Nephron (organoid): Measurements from ENCODE around the gene KCNN3.

ENCODE experiments used
- H3K27ac Mint-ChIP-seq, 3 experiments: 2 replicates each; pipeline ENCODE4 v1.8.0; 2020; ENCODE audit warnings: mixed read lengths in 3 of 3, mild to moderate bottlenecking in 2 of 3, moderate library complexity in 1 of 3
- H3K27me3 Mint-ChIP-seq: 2 replicates; pipeline ENCODE4 v1.8.0; 2021; ENCODE audit warnings: low read depth, mild to moderate bottlenecking, moderate library complexity, mixed read lengths
- H3K36me3 Mint-ChIP-seq: 2 replicates; pipeline ENCODE4 v1.8.0; 2020; ENCODE audit warnings: low read depth, mixed read lengths
- H3K4me1 Mint-ChIP-seq: 2 replicates; pipeline ENCODE4 v1.8.0; 2020; ENCODE audit warnings: mixed read lengths
- H3K4me3 Mint-ChIP-seq, 3 experiments: 2 replicates each; pipeline ENCODE4 v1.8.0; 2020; ENCODE audit warnings: mild to moderate bottlenecking in 3 of 3, mixed read lengths in 3 of 3, moderate library complexity in 2 of 3
- H3K9me3 Mint-ChIP-seq: 2 replicates; pipeline ENCODE4 v1.8.0; 2020; ENCODE audit warnings: mixed read lengths
- TF ChIP-seq, protein P1 (sequence below), 3 experiments: fragments of 200-600 bp; sonication (generic); IDR thresholded peaks; one replicate each; pipeline ENCODE4 v1.5.0; 2021; ENCODE audit warnings: antibody characterized with exemption in 3 of 3; ENCODE audit not compliant: unreplicated experiment in 3 of 3

The KCNN3 gene

DNA sequence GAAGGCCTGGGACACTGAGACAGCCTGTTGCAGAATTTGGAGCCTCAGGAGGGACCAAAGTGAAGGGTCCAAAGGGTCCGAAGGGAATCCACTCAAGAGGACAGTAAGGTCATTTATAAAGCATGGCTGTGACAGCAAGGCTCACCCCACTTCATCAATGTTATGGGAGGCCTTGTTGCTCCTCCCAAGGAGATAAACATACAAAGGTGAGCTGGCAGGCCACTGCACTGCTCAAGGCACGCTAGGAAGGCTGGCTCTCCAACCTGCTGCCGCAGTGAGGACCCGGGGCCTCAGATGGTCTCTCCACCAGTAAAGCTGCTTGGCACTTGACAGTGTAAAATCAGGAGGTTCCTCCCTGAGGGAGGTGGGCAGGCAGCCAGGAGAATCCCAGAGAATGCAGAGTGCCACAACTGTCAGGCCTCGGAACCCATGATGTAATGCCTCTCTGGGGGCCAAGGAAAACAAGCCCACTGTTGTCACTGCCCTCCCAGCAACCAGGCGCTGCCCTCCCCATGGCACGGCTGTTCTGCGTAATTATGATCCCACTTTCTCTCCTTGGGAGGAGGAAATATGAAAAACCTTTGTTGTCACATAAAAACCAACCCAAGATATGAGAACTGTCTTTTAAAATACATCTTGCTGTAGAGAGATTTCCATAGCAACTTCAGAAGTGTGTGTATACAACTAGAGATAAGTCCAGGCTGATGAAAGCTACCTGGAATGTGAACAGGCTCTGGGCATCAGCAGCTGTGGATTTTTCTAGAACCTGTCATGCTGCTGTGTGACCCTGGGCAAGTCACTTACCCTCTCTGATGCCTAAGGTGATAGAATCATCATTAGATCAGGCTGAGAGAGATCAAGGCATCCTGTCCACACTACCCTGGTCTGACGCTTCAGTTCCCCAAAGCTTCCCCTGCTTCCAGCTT, 102.5 kb downstream of the KCNN3 start:
- H3K4me1 Mint-ChIP-seq = peaks cover 19% of the 10 kb centered on the region
- H3K27ac Mint-ChIP-seq = peak overlapping the region; percentile 50 to 93 (median 65)
- no peaks in the 10 kb centered on the region for H3K9me3 Mint-ChIP-seq
- no peak overlapping the region for H3K4me3 Mint-ChIP-seq
- TF ChIP-seq, protein P1, sequence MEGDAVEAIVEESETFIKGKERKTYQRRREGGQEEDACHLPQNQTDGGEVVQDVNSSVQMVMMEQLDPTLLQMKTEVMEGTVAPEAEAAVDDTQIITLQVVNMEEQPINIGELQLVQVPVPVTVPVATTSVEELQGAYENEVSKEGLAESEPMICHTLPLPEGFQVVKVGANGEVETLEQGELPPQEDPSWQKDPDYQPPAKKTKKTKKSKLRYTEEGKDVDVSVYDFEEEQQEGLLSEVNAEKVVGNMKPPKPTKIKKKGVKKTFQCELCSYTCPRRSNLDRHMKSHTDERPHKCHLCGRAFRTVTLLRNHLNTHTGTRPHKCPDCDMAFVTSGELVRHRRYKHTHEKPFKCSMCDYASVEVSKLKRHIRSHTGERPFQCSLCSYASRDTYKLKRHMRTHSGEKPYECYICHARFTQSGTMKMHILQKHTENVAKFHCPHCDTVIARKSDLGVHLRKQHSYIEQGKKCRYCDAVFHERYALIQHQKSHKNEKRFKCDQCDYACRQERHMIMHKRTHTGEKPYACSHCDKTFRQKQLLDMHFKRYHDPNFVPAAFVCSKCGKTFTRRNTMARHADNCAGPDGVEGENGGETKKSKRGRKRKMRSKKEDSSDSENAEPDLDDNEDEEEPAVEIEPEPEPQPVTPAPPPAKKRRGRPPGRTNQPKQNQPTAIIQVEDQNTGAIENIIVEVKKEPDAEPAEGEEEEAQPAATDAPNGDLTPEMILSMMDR (IDR thresholded peaks at IDR 0.05; ENCODE audit: unreplicated experiment in 3 of 3) = no peak
- H3K27me3 Mint-ChIP-seq = peaks cover 24% of the 10 kb centered on the region
- H3K36me3 Mint-ChIP-seq = no peaks in the 10 kb centered on the region

DNA sequence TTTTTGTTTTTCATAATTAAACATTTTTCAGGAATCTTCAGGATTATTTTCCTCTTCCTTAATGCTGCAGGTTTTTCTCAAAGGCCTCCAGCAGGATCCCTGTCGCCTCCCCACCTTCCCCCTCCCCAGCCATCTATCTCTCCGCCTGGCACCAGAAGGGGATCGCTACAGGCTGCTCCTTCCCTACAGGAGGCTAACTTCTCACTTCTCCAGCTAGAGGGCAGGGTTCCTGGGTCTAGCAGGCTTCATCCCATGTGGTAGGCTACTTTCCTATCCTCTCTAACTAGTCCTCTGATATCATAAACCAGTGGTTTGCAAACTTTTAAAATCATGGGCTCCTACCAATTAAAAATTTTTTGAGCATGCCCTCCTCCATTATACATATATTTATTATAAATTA, 104.1 kb downstream of the KCNN3 start:
- peaks cover 19% of the 10 kb centered on the region for H3K4me1 Mint-ChIP-seq
- TF ChIP-seq, protein P1 (IDR thresholded peaks at IDR 0.05; ENCODE audit: unreplicated experiment in 3 of 3) = peak; percentile 21 to 41 (median 40)
- H3K36me3 Mint-ChIP-seq = no peaks in the 10 kb centered on the region
- no peak overlapping the region for H3K4me3 Mint-ChIP-seq
- no peaks in the 10 kb centered on the region for H3K9me3 Mint-ChIP-seq
- peaks cover 40% of the 10 kb centered on the region for H3K27me3 Mint-ChIP-seq
- H3K27ac Mint-ChIP-seq = no peak overlapping the region

GRCh38 chr1:154764773-154765172, 105.3 kb downstream of the KCNN3 start:
- peaks cover 48% of the 10 kb centered on the region for H3K27me3 Mint-ChIP-seq
- H3K9me3 Mint-ChIP-seq = no peaks in the 10 kb centered on the region
- no peak overlapping the region for H3K27ac Mint-ChIP-seq
- peaks cover 19% of the 10 kb centered on the region for H3K4me1 Mint-ChIP-seq
- TF ChIP-seq, protein P1 (IDR thresholded peaks at IDR 0.05; ENCODE audit: unreplicated experiment in 3 of 3) = no peak
- no peak overlapping the region for H3K4me3 Mint-ChIP-seq
- no peaks in the 10 kb centered on the region for H3K36me3 Mint-ChIP-seq

DNA sequence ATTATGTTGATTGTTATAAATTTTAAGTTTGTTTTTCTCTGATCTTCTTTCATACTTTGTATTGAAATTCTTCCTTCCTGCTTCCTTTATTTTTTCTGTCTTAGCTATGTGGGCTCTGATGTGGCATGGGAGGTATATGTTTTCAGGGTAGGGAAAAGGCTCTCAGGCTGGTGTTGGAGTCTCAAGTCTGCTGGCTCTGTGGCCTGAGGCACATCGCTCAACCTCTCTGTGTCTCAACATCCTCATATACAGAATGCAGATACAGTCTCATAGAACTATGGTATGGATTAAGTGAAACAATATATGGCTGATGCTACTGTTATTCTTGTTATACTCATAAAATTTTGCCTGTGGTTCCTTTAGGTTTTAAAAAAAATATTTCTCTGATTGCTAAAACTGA, 105.9 kb downstream of the KCNN3 start:
- no peaks in the 10 kb centered on the region for H3K9me3 Mint-ChIP-seq
- peaks cover 54% of the 10 kb centered on the region for H3K27me3 Mint-ChIP-seq
- TF ChIP-seq, protein P1 (IDR thresholded peaks at IDR 0.05; ENCODE audit: unreplicated experiment in 3 of 3) = no peak
- no peak overlapping the region for H3K4me3 Mint-ChIP-seq
- no peak overlapping the region for H3K27ac Mint-ChIP-seq
- peaks cover 18% of the 10 kb centered on the region for H3K4me1 Mint-ChIP-seq
- no peaks in the 10 kb centered on the region for H3K36me3 Mint-ChIP-seq

- Mint-ChIP-seq H3K9me3 (no peaks in the 10 kb centered on the region), H3K27ac (no peak overlapping the region), H3K36me3 (no peaks in the 10 kb centered on the region), H3K27me3 (peaks cover 79% of the 10 kb centered on the region), H3K4me3 (peak overlapping the region; percentile 19 to 43 (median 31)), H3K4me1 (no peaks in the 10 kb centered on the region)
- TF ChIP-seq, protein P1 (IDR thresholded peaks at IDR 0.05; ENCODE audit: unreplicated experiment in 3 of 3) = peak; percentile 82 to 91 (median 83)
Observed at GRCh38 chr1:154760469-154760933, 109.6 kb downstream of the KCNN3 start.
